LNCAP (cell line): Measurements from ENCODE around the gene SERPINE2.

Experiments used
- TF ChIP-seq, protein P1 (sequence below): fragments of 450-650 bp; IDR thresholded peaks from 2 replicates; pipeline ENCODE4 v1.5.1; 2017; ENCODE audit warnings: mild to moderate bottlenecking

SERPINE2 gene

GRCh38 chr2:223995569-223995968 is 43.5 kb downstream of the SERPINE2 start:
- TF ChIP-seq, protein P1, sequence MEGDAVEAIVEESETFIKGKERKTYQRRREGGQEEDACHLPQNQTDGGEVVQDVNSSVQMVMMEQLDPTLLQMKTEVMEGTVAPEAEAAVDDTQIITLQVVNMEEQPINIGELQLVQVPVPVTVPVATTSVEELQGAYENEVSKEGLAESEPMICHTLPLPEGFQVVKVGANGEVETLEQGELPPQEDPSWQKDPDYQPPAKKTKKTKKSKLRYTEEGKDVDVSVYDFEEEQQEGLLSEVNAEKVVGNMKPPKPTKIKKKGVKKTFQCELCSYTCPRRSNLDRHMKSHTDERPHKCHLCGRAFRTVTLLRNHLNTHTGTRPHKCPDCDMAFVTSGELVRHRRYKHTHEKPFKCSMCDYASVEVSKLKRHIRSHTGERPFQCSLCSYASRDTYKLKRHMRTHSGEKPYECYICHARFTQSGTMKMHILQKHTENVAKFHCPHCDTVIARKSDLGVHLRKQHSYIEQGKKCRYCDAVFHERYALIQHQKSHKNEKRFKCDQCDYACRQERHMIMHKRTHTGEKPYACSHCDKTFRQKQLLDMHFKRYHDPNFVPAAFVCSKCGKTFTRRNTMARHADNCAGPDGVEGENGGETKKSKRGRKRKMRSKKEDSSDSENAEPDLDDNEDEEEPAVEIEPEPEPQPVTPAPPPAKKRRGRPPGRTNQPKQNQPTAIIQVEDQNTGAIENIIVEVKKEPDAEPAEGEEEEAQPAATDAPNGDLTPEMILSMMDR = no peak

DNA sequence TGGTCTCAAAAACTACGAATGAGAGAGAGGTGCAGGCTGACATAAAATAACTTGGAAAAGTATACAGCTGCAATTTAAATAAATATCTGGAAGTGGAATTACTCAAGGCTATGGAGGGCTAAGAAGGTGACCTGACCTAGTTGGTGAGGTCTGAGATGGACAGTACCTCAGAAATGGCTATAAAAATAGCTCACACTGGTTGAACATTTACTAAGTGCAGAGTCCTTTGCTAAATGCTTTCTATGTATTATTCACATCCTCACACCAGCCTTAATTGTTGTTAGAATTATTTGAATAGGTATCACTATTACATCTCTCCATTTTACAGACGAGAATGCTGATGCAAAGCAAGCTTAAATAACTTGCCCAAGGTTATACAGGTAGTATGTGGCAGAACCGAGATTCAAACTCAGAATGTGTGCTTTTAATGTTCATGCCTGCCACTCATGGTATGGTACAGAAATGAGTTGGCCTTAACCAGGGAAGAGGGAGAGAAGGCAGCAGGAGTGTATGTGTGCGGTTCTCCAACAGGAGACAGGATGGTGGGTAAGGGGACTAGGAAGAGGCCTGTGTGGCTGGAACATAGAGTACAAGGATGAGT is 44.4 kb downstream of the SERPINE2 start:
- TF ChIP-seq, protein P1 = no peak

DNA sequence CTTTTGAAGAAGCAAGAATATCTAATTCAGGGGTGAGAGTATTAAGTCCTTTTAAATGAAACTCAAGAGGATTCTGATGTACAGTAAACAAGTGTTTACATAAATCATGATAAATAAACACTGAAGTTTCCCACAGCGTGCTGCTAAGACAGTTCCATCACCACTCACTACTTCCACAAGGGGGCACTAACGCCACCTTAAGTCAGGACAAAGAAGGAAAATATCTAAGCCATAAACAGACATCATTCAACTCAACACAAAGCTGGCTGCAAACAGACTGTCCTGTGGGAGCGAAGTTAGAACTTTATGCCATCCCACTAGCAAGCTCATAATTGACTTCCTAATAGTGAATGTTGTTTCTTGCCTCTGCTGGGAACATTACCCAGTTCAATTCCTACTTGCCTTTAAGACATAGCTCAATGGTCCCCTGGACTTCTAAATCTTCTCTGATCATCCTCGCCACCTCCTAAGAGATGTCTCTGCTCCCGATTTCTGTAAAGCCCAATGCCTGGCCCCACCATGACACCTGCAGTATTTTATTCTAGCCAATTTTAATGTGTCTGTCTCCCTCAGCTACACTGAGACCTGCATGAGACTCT is 45.4 kb downstream of the SERPINE2 start:
- TF ChIP-seq, protein P1 = peak; percentile 74

DNA sequence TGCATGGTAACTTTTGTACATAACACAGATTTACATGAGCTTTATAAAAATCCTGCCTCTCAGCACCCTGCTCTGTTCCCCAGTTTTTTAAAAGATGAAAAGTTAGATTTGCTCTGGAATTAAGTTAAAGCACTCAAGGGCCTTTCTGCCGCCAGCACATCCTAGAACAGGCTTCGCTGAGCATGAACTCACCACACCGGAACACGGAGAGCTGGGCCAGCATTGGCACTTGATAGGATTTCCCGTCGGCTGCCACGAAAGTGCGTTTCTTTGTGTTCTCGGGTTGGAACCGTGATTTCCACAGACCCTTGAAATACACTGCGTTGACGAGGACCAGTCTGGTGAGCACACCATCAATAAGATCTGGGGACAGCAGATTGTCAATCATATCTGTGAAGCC is 47.5 kb downstream of the SERPINE2 start:
- TF ChIP-seq, protein P1 = no peak

DNA sequence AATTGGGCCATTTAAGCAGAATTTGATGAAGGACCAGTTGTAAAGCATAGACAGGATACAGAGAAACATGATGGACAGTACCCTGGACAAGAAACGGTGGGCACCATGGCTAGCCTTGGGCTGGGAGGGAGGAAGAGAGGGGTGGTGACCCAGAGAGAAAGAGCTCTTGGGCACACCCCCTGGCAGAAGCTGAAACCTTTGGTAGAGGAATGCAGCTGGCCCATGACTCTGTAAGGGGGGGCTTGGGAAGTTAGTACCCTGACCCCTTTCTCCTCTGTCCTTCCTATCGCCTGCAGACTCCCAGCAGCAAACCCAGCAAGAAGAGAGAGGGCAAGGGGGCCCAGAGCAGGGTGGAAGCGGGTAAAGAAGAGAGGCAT is 49.2 kb downstream of the SERPINE2 start:
- TF ChIP-seq, protein P1 = no peak

DNA sequence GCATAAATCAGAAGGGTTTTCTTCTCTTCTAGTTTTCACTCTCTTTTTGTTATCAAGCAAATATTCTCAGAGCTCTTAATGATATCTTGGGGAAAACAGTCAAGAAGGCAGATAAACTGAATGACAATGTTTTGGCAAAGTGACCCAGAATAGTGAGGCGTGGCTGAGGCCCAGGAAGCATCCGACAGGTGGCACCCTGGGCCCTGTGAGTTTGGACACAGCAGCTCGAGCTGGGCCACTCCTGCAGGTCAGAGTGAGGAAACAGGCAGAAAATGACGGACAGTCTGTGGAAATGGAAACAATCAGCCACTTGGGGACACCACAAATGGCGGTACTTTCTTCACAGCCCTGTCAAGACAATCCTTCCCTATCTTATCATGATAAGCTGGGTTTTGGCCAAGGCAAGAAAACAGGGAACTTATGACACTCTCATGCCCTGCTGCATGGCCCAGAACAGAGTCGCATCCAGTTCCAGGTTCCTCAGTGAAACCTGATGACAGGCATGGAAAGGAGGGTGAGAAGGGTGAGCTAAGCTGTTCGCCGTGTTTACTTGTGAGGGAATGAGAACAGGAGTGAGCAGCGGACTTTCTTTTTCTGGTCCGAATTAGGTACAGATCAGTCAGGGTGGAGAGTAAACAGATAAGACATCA is 49.8 kb downstream of the SERPINE2 start:
- TF ChIP-seq, protein P1 = peak; percentile 69

DNA sequence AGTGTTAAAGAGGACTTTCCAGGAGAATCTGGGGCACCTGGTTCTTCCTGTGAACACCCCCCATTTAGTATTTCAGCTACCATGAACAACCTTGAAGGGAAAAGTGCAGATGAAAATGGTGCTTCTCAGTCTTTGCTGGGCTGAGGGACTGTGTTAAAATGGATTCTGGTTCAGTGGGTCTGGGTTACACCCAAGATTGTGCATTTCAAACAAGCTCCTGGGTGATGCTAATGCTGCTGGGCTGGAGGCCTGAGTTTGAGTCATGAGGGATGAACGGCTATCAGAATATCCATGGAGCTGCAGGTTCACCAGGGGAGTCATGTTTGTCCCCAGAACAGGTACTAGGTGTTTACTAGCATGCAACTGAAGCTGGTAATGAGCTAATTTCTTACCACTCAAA is 57.8 kb downstream of the SERPINE2 start:
- TF ChIP-seq, protein P1 = no peak
